AG04450 (cell line): ENCODE measurements around the gene TM9SF3. TPM values are rescaled to one million over a fixed set of nuclear protein-coding genes. Genes with fewer than 3 reads are reported as not detected.

Source experiments
- CTCF ChIA-PET: fragments of 300-600, 350-600 bp; formaldehyde crosslinking; extraction: SDS; loops from one replicate; lab custom pipeline; 2022; ENCODE audit warnings: antibody characterized with exemption, inconsistent platforms; lab: Charles Lee
- POLR2A ChIA-PET: fragments of 350-600 bp; formaldehyde crosslinking; extraction: SDS; loops from one replicate; lab custom pipeline; 2021; ENCODE audit warnings: antibody characterized with exemption, inconsistent platforms; lab: Yijun Ruan, JAX
- DNase-seq: peaks from one replicate; pipeline ENCODE4 v3.0.0-alpha.2; 2011; ENCODE audit warnings: low read depth, low spot score
- H3K27ac ChIP-seq: one replicate; pipeline ENCODE4 v1.5.1; 2012; ENCODE audit warnings: low read depth, low read length, control low read depth
- H3K27me3 ChIP-seq: one replicate; pipeline ENCODE4 v1.6.0; 2012; ENCODE audit warnings: low read length; ENCODE audit not compliant: control insufficient read depth, insufficient read depth
- H3K4me3 ChIP-seq: 2 replicates; pipeline ENCODE4 v1.5.1; 2011; ENCODE audit warnings: mild to moderate bottlenecking, low read depth, low read length, control low read depth
- H3K9me3 ChIP-seq: 2 replicates; pipeline ENCODE4 v1.5.1; 2012; ENCODE audit warnings: low read length; ENCODE audit not compliant: control insufficient read depth, insufficient read depth
- polyA plus RNA-seq: library from polyadenylated mRNA; depleted of rRNA; stranded (reverse); fragments of >200 nt; gene quantifications from 2 replicates; pipeline ENCODE4 v1.2.3, GENCODE V29; 2011
- TF ChIP-seq, protein P1 (sequence below): IDR thresholded peaks from 2 replicates; pipeline ENCODE4 v1.5.1; 2011; ENCODE audit warnings: low read depth, low read length, control low read depth, inconsistent platforms

TM9SF3 gene
- polyA plus RNA-seq, 1 experiment = 90.7 TPM

DNA sequence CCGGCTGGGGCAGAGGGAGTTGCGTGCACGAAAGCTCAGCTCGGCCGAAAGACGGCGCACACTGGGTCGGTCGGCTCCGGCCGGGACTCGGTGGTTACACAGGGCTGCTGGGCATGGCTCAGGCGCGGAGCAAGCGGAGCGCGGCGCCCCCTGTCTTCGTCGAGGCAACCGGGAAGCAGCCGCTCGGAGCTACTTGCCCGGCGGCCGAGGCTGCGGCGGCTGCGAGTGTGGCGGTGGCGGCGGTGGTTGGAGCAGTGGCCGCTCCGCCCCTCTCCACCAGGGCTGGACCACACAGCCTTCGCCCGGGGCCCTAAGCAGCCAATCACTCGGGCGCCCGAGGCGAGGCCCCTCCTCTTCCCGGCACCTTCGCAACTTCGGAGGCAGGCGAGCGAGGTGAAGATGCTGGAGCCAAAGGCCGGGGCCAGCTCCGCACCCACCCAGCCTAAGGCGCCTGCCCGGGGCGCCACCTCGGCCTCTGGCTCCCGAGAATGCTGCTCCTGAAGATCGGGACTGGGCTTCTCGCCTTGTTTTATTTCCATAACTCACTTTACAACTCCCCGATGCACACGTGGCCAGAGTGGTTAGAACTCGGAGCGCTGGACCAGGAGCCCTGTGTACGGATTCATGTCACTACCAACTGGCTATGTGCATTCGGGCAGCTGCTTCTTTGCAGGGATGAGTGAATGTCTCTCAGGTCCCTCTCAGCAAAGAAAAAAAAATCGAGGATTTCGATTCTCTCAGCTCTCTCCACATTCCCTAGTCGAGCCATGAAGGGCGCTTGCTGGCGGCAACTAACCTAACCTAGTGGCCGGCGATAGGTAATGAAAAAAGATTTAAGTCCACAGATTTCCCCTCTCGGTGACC is 72.9 kb downstream of the TM9SF3 start, which contains the start of gene TLL2:
TLL2 (minus strand) TSS at position 229 of the 864 bp plus-strand sequence. CDS start 241 bp downstream, outside the sequence.
- TF ChIP-seq, protein P1, sequence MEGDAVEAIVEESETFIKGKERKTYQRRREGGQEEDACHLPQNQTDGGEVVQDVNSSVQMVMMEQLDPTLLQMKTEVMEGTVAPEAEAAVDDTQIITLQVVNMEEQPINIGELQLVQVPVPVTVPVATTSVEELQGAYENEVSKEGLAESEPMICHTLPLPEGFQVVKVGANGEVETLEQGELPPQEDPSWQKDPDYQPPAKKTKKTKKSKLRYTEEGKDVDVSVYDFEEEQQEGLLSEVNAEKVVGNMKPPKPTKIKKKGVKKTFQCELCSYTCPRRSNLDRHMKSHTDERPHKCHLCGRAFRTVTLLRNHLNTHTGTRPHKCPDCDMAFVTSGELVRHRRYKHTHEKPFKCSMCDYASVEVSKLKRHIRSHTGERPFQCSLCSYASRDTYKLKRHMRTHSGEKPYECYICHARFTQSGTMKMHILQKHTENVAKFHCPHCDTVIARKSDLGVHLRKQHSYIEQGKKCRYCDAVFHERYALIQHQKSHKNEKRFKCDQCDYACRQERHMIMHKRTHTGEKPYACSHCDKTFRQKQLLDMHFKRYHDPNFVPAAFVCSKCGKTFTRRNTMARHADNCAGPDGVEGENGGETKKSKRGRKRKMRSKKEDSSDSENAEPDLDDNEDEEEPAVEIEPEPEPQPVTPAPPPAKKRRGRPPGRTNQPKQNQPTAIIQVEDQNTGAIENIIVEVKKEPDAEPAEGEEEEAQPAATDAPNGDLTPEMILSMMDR = peak; percentile 52
- POLR2A ChIA-PET = interaction anchor here (0.8 to 1.3 kb wide), 2 partner anchors 9 to 384 kb away, joined by 3 to 4 read pairs; partner anchors contain the start of gene ZNF518A
- no peak within 1 kb of the TSS for H3K27ac ChIP-seq
- H3K9me3 ChIP-seq = peaks cover 5% of the 10 kb centered on the region; the same call in 1 of the 2 replicates
- H3K27me3 ChIP-seq = peaks cover 18% of the 10 kb centered on the region
- peak within 1 kb of the TSS; percentile 61 for H3K4me3 ChIP-seq
- CTCF ChIA-PET = interaction anchor here (0.6 to 3.5 kb wide), 35 partner anchors 9 to 820 kb away, joined by 3 to 24 read pairs (median 4); partner anchors contain the start of genes TCTN3 and TM9SF3
- DNase-seq = peak; percentile 66

DNA sequence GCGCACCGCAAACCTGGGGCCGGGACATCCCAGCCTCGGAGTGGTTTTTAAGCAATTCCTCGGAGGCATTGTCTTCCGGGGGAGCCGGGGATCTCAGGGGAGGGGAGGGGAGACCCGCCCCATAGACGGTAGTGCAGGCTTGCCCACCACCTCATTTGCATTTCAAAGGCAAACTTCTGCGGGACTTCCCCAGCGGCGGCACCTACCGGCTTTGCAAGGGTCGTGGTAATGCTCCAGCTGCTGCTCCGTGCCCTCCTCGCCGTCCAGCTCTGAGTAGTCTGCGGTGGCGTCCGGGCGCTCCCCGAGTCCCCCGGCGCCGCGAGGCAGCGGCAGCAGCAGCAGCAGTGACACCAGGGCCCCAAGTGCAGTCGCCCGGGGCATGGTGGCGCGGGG is 73.5 kb downstream of the TM9SF3 start:
- no peak for DNase-seq
- Histone ChIP-seq H3K4me3 (peak overlapping the region; percentile 61), H3K27ac (no peak overlapping the region), H3K27me3 (peaks cover 18% of the 10 kb centered on the region), H3K9me3 (peaks cover 5% of the 10 kb centered on the region; the same call in 1 of the 2 replicates)
- POLR2A ChIA-PET = interaction anchor here (0.8 to 1.3 kb wide), 2 partner anchors 9 to 383 kb away, joined by 3 to 4 read pairs; partner anchors contain the start of gene ZNF518A
- CTCF ChIA-PET = interaction anchor here (0.7 to 3.5 kb wide), 28 partner anchors 9 to 697 kb away, joined by 3 to 24 read pairs (median 6); partner anchors contain the start of gene TM9SF3
- TF ChIP-seq, protein P1 = no peak

DNA sequence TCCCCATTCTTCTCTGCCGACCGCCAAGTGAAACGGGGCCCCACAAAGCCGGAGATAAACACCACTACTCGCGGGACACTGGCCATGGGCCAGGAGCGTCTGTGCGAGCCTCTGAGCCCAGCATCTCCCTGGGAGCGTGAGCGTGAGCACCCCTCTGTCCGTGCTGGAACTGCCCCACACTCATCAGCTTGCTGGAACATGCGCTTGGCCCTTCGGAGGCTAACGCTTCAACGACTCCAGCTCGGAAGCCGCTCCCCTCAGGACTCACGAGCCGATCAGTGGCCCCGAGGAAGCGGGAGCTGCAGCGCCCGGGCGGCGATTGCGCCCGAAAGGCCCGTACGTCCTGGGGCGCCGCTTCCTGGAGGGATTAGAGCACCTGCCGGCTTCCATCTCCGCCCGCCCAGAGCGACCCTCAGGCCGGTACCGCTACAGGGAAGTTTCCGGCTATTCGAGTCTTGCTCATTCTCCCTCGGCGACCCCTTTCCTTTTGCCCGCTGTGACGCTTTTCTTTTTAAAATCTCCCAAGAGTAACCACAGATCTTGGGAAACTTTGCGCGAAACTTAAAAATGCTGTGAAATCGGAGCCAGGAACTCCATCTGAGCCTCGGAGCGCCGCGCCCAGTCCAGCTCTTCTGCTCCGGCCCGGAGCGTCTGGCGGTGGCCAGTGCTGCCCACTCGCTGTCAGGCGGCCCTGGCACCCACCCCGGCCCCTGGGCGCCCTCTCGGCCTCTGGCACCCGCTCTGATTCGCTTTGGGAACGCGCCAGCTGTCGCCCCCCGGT is 74.1 kb downstream of the TM9SF3 start:
- TF ChIP-seq, protein P1 = no peak
- no peak overlapping the region for H3K27ac ChIP-seq
- H3K9me3 ChIP-seq = peaks cover 5% of the 10 kb centered on the region; the same call in 1 of the 2 replicates
- H3K27me3 ChIP-seq = peaks cover 20% of the 10 kb centered on the region
- POLR2A ChIA-PET = no interaction called here
- CTCF ChIA-PET = interaction anchor here (1.0 to 3.5 kb wide), 20 partner anchors 11 to 496 kb away, joined by 3 to 24 read pairs (median 8); partner anchors contain the start of gene TM9SF3
- DNase-seq = no peak
- peak overlapping the region; percentile 61 for H3K4me3 ChIP-seq

DNA sequence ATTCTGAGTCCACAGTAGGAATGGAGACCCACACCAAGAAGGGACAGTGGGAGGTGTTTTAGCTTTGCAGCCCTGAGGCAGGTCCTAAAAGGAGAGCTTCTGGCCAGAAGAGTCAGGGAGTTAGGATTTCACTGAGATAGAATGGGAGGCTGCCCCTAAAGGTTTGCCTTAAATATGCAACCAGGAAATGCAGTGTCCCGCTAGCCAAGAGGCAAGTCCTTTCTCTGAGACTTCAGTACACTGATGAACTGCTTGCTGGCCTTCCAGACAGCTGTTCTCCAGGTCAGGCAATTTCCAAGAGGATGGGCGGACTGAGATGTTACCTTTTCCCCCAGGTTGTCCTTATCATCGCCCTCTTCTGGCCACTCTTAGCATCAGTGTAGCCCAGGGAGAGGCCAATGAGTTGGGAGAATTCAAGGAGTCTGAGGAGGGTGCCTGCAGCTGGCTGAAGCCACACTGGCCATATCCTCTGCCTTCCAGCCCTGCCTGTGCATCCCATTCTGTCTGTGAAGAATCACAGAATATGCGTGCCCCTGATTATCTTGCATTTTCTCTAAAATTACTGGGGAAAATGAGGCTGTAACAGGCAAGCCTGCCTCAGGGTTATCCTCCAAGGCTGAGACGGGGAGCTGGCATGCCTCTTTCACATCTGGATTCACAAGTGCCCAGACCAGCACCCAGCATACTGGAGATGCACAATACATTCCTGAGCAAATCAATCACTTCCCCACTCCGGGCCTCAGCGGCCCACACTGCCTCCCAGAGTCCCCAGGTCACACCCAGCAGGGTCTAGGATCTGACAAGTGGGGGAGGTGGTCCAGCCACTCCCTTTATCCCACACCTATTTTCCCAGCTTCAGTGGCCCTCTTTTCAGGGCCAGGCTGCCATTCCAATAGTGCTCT is 75.5 kb downstream of the TM9SF3 start:
- no peak for DNase-seq
- Histone ChIP-seq H3K4me3 (no peak overlapping the region), H3K27ac (no peak overlapping the region), H3K27me3 (peaks cover 20% of the 10 kb centered on the region), H3K9me3 (peaks cover 5% of the 10 kb centered on the region; the same call in 1 of the 2 replicates)
- CTCF ChIA-PET = interaction anchor here (0.7 to 2.2 kb wide), 9 partner anchors 10 to 163 kb away, joined by 3 to 8 read pairs (median 3); no protein-coding TSS in a partner anchor
- TF ChIP-seq, protein P1 = peak; percentile 59
- POLR2A ChIA-PET = no interaction called here
